ENCODE results near the gene SLC39A11. TPM values are rescaled to one million over a fixed set of nuclear protein-coding genes. Genes with fewer than 3 reads are reported as not detected.

SLC39A11 gene
- total RNA-seq, 1 donor from 2014 or later = 16.3 TPM

DNA sequence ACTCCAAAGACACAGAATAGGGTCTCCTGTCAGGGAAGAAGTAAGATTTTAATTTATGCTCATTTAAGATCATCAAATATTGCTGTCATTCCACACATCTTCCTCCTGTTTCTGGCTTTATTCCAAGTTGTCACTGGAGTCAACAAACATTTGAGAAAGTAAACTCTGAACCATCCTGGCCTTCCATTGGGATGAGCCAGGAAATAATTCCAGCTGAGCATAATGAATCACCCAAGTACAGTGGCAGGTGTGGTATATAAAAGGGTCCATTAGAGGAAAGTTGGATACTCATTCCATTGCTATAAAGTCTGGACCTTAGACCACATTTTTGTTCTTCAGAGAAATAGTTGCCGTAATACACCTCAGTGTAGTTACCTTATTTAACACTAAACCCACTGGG is 246.1 kb downstream of the SLC39A11 start:
- Mint-ChIP-seq H3K4me3 (ENCODE audit: unreplicated experiment) (no peak overlapping the region), H3K4me1 (ENCODE audit: low read depth, unreplicated experiment) (peaks cover 10% of the 10 kb centered on the region)

DNA sequence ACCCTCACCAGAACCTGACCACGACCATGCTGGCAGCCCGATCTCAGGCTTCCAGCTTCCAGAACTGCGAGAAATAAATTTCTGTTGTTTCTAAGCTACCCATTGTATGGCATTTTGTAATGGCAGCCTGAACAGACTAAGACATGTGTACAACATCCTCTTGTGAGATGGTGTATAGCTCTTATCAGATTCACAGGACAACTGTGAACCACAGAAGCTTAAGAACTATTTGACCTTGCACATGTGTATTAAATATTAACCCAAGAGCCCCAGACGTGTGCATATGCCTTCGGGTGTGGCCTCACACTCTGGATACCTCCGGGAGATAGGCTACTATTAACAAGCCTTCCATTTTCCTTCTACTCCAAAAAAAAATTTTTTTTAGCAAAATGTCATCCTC is 248.9 kb downstream of the SLC39A11 start:
- Mint-ChIP-seq H3K4me1 (ENCODE audit: low read depth, unreplicated experiment) (no peaks in the 10 kb centered on the region), H3K9me3 (ENCODE audit: unreplicated experiment) (no peaks in the 10 kb centered on the region), H3K4me3 (ENCODE audit: unreplicated experiment) (no peak overlapping the region), H3K36me3 (ENCODE audit: unreplicated experiment) (peaks cover 14% of the 10 kb centered on the region), H3K27me3 (ENCODE audit: unreplicated experiment) (peaks cover 5% of the 10 kb centered on the region), H3K27ac (ENCODE audit: unreplicated experiment) (no peak overlapping the region)
- no peak for DNase-seq
- TF ChIP-seq, protein P1, sequence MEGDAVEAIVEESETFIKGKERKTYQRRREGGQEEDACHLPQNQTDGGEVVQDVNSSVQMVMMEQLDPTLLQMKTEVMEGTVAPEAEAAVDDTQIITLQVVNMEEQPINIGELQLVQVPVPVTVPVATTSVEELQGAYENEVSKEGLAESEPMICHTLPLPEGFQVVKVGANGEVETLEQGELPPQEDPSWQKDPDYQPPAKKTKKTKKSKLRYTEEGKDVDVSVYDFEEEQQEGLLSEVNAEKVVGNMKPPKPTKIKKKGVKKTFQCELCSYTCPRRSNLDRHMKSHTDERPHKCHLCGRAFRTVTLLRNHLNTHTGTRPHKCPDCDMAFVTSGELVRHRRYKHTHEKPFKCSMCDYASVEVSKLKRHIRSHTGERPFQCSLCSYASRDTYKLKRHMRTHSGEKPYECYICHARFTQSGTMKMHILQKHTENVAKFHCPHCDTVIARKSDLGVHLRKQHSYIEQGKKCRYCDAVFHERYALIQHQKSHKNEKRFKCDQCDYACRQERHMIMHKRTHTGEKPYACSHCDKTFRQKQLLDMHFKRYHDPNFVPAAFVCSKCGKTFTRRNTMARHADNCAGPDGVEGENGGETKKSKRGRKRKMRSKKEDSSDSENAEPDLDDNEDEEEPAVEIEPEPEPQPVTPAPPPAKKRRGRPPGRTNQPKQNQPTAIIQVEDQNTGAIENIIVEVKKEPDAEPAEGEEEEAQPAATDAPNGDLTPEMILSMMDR (IDR thresholded peaks at IDR 0.05; ENCODE audit: partially characterized antibody, unreplicated experiment) = no peak

More for the DNA sequence above, 246.1 kb downstream of the SLC39A11 start:
- peaks cover 1% of the 10 kb centered on the region for H3K9me3 Mint-ChIP-seq (ENCODE audit: unreplicated experiment)
- TF ChIP-seq, protein P1 (IDR thresholded peaks at IDR 0.05; ENCODE audit: partially characterized antibody, unreplicated experiment) = no peak
- H3K36me3 Mint-ChIP-seq (ENCODE audit: unreplicated experiment) = peaks cover under 1% of the 10 kb centered on the region
- H3K27me3 Mint-ChIP-seq (ENCODE audit: unreplicated experiment) = peaks cover 5% of the 10 kb centered on the region
- no peak overlapping the region for H3K27ac Mint-ChIP-seq (ENCODE audit: unreplicated experiment)
- DNase-seq = no peak

DNA sequence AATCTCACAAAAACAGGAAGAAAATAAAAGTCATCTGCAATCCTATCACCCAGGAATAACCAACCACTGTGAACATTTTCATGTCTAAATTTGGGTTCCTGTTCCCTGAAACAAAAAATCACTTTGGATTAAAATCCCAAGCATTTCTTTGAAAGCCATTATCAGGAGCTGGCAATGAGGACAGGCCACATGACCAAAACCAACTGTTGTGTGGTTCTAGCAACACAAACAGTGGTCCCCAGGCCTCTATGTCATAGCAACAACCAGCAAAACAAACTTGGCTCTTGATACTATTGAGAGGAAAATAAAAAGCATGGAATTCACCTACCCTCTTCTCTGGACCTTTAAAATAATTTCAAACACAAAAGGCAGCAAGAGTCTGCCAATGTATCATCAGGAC is 252.5 kb downstream of the SLC39A11 start:
- Mint-ChIP-seq H3K4me1 (ENCODE audit: low read depth, unreplicated experiment) (no peaks in the 10 kb centered on the region), H3K9me3 (ENCODE audit: unreplicated experiment) (peaks cover 2% of the 10 kb centered on the region), H3K4me3 (ENCODE audit: unreplicated experiment) (no peak overlapping the region), H3K27ac (ENCODE audit: unreplicated experiment) (no peak overlapping the region), H3K36me3 (ENCODE audit: unreplicated experiment) (peaks cover 17% of the 10 kb centered on the region), H3K27me3 (ENCODE audit: unreplicated experiment) (peaks cover 3% of the 10 kb centered on the region)
- TF ChIP-seq, protein P1 (IDR thresholded peaks at IDR 0.05; ENCODE audit: partially characterized antibody, unreplicated experiment) = no peak
- no peak for DNase-seq

DNA sequence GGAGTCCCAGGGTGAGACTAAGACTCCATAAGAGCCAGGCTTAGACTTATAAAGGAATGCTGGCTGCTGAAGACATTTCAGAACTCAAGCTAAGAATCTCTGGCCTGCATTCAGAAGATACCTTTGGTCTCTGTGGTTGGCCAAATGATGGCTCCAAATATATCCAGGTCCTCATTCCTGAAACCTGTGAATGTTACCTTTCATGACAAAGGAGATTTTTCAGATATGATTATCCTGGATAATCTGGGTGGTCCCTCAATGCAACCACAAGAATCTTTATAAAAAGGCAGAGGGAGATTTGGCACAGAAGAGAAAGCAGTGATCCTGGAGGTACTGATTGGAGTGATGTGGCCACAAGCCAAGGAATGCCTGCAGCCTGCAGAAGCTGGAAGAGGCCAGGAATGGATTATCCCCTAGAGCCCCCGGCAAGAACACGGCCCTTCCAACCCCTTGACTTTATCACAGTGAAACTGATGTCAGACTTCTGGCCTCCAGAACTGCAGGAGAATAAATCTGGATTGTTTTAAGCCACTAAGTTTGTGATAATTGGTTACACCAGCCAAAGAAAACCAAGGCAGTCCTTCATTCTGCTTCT is 253.3 kb downstream of the SLC39A11 start:
- DNase-seq = no peak
- H3K27ac Mint-ChIP-seq (ENCODE audit: unreplicated experiment) = no peak overlapping the region
- no peaks in the 10 kb centered on the region for H3K27me3 Mint-ChIP-seq (ENCODE audit: unreplicated experiment)
- H3K9me3 Mint-ChIP-seq (ENCODE audit: unreplicated experiment) = peaks cover 2% of the 10 kb centered on the region
- no peaks in the 10 kb centered on the region for H3K4me1 Mint-ChIP-seq (ENCODE audit: low read depth, unreplicated experiment)
- H3K4me3 Mint-ChIP-seq (ENCODE audit: unreplicated experiment) = no peak overlapping the region
- H3K36me3 Mint-ChIP-seq (ENCODE audit: unreplicated experiment) = peaks cover 17% of the 10 kb centered on the region
- TF ChIP-seq, protein P1 (IDR thresholded peaks at IDR 0.05; ENCODE audit: partially characterized antibody, unreplicated experiment) = no peak

DNA sequence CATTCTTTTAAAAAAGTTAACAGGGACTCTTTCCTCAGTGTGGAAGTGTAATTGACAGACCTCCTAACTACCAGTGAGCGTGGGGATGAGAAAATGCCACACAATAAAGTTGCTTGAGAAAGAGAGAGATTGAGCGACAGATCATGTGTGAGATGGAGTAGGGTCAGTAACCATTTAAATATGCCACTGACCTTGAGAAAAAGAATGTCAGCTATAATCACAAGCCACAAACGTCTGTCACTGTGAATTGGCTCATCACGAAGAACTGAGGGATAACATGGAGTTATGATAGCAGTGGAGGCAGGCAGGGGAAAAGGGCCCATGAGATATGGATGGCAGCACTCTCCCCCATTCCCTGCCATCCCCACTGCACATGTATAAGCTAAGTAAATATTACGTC is 253.9 kb downstream of the SLC39A11 start:
- no peaks in the 10 kb centered on the region for H3K27me3 Mint-ChIP-seq (ENCODE audit: unreplicated experiment)
- no peak overlapping the region for H3K27ac Mint-ChIP-seq (ENCODE audit: unreplicated experiment)
- peaks cover 1% of the 10 kb centered on the region for H3K4me1 Mint-ChIP-seq (ENCODE audit: low read depth, unreplicated experiment)
- peaks cover 17% of the 10 kb centered on the region for H3K36me3 Mint-ChIP-seq (ENCODE audit: unreplicated experiment)
- TF ChIP-seq, protein P1 (IDR thresholded peaks at IDR 0.05; ENCODE audit: partially characterized antibody, unreplicated experiment) = no peak
- H3K9me3 Mint-ChIP-seq (ENCODE audit: unreplicated experiment) = peaks cover 2% of the 10 kb centered on the region
- no peak overlapping the region for H3K4me3 Mint-ChIP-seq (ENCODE audit: unreplicated experiment)
- DNase-seq = no peak
